GM03348 (cell line): Measurements from ENCODE around the gene GRIK2.
"Not testable (repeated sequence)": the region's sequence is repeated elsewhere in the genome, so short reads cannot be mapped to it uniquely, and the experiment has no call there.

Experiments used
- DNase-seq: peaks from one replicate; pipeline ENCODE4 v3.0.0; 2012; ENCODE audit warnings: low spot score

Gene GRIK2

GRCh38 chr6:101633081-101633480 is 239.6 kb downstream of the GRIK2 start:
- DNase-seq = no peak

DNA sequence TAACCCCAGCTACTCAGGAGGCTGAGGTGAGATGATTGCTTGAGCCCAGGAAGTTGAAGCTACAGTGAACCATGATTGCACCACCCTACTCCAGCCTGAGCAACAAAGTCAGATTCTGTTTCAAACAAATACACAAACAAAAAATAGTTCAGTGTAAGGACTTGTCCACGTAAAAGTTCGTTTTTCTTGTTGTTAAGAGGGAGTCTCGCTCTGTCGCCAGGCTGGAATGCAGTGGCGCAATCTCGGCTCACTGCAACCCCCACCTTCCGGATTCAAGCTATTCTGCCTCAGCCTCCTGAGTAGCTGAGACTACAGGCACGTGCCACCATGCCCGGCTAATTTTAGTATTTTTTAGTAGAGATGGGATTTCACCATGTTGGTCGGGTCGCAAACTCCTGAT is 245.4 kb downstream of the GRIK2 start:
- not testable (repeated sequence) for DNase-seq

DNA sequence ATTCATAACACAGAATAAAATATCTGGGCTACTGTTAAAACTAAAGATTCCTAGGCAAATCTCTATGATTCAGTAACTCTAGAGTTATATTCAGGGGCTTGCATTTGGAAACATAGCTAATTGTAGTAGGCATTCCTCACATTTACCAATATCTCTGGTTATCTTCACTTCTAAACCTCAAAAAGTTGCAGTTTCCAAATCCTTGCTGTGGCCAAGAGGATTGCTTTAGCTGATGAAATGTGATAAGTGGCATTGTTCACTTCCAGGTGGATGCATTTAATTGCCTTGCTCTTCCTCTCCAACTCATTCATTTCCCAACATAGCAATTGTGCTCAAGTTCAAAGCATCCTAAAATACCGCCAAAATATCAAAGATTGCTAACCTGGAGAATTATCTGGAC is 246.6 kb downstream of the GRIK2 start:
- DNase-seq = no peak

DNA sequence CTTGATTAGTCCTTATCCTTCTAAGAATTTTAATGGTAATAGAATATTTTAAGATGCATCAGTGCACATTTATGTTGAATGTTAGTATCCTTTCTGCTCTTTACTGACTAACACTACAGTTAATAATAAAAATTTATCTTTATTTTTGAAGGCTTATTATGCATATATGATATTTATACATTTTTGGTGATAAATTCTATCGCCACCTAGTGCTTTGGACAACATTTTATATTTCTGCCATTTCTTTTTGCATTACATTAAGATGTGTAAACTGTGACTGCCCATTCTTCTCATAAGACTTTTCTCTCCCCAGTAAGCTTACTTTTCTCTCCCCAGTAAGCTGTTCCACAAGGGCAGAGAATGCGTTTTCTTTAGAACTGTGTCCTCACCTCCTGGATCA is 252.3 kb downstream of the GRIK2 start:
- no peak for DNase-seq

DNA sequence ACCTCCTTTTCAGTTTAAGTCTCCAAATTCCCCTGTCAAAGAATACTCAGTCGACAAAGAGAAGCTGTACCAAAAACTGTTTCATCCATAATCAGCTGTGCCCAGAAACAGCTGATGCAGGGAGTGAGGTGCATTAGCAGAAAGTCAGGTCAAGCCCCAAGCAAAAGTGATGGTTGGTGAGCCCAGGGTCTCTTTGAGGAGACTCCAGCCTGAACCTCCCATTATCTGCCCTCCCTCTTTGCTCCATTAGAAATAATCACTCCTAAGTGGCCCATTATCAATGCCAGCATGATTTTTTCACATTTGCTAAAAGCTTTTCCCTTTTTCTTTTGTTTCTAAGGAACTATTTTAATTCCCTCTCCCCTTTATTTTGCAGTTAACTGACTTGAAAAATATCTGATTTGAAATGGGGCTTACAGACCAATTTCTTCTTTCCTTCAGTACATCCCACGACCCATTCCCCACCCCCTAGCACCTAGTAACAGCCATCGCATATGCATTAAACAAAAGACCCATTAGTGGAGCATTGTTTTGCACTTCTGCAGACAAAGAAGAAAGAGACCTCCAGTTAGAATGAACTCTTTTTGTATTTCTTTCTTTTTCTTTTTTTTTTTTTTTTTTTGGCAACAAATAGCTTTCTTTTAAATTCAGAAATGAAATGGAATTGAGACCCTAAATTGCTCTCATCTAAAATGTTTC is 257.0 kb downstream of the GRIK2 start:
- DNase-seq = no peak

DNA sequence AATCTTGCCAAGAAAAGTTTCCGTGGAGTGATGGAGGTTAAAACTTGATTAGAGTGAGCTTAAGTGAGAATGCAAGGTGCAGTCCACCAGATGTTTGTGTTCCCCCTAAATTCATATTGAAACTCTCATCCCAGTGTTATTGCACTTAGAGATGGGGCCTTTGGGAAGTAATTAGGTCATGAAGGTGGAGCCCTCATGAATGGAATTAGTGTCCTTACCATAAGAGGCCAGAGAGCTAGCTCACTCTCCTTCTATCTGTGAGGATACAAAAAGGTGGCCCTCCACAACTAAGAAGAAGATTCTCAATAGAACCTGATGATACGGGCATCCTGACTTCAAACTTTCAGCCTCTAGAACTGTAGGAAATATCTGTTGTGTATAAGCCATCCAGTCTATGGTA is 258.6 kb downstream of the GRIK2 start:
- DNase-seq = no peak

- no peak for DNase-seq
These were observed 261.6 kb downstream of the GRIK2 start for GRCh38 chr6:101655109-101655508.

DNA sequence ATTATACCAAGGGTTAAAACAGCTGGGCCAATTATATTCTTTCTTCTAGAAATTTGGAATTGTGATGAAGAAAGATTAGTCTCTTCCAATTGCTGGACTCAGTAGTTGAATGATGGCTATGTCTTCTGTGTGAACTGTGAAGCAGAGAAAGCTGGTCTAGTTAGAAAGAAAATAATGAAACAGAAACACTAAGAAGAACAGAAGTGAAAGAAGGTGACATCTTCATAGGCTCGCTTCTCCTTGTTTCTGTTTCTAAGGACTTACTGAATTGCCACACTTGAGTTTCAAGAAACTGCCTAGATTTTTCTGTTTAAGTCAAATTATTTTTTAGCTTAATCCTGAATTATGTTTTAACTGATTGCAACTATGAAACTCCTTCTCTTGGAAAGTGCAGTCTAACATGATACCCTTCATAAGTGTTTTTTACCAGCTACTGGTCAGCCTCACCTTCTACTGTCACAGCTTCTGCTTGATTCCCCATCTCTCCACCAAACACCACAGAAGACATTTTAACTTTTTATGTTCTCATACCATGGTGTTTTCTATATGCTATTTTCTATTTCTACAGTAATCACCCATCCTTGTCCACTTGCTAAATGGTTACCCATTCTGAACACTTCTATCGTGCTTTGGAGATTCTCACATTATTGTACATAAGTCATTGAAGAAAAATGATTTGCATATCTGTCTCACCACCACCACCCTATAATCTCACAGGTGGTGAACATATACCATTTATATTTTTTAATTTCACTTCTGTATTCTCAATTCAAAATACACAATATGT is 268.8 kb downstream of the GRIK2 start:
- DNase-seq = no peak

- DNase-seq = no peak
These were observed 269.6 kb downstream of the GRIK2 start for GRCh38 chr6:101663100-101663499.

GRCh38 chr6:101666256-101666655 is 272.7 kb downstream of the GRIK2 start:
- peak; percentile 11 for DNase-seq

DNA sequence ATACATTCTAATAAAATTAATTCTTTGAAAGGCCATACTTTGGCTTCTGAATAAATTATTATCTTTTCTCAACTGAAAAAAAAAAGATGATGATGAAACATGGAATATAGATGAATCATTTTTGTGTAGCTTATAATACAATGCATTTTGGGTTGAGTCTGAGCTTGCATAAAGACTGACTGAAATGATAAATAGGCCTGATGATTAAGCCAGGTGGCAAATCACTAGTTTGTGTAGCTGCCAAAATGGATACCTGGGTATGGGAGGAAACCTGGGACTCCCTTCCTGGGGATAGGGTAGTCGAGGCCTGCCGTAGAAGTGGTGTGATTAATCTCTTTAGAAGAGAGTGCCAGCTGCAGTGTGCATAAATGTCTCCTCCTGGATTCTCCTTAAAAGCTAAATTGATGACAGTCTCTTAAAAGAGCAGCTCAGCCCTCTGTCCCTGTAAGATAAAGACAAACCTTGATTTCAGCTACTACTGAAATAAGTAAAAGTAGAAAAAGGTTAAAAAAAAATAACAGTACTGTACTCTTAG is 275.1 kb downstream of the GRIK2 start:
- no peak for DNase-seq

DNA sequence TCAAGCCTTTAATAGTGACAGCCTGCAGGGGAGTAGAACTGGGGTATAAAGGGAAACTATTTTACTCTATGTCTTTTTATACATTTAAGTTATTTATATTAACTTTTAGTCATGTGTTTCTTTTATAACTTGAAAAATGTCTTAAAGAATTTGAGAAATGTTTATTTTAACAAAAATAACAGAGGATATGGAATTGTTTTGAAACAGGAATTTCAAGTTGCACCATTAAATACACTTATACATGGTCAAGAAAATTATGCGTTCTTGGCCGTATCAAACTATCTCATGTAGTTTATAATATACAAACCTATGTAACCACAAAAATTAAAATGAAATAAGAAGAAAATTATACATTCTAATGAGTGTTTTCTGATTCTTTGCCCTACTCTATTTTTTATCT is 282.7 kb downstream of the GRIK2 start:
- DNase-seq = no peak

DNA sequence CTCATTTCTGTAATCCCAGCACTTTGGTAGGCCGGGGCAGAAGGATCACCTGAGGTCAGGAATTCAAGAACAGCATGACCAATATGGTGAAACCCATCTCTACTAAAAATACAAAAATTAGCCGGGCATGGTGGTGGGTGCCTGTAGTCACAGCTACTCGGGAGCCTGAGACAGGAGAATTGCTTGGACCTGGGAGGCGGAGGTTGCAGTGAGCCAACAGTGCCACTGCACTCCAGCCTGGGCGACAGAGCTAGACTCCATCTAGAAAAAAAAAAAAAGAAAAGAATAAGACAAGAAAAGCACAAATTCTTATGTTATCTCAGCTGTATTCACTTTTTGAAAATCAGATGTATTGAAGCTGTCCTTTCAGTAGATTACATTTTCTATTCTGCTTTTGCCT is 289.4 kb downstream of the GRIK2 start:
- no peak for DNase-seq

- DNase-seq = no peak
These were observed 290.4 kb downstream of the GRIK2 start for GRCh38 chr6:101683884-101684283.

GRCh38 chr6:101686653-101687052 is 293.1 kb downstream of the GRIK2 start:
- DNase-seq = no peak

DNA sequence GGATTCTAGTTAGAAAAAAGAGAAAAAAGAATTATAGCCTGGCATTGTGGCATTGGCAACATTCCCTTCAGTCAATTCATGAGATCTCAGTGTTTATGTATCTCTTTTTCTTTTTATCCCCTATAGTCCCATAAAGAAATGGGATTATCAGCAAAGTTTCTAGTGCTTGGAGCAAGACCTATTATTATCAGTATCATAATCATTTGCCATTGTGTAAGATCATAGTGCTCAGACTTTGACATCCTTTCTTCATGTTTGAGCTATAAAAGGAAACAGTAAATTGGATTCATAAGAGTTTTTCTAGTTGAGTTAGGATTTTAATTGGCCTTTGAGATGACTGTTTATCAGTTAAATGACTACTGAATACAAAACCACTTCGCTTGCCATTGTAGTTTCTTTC is 295.6 kb downstream of the GRIK2 start:
- DNase-seq = no peak

DNA sequence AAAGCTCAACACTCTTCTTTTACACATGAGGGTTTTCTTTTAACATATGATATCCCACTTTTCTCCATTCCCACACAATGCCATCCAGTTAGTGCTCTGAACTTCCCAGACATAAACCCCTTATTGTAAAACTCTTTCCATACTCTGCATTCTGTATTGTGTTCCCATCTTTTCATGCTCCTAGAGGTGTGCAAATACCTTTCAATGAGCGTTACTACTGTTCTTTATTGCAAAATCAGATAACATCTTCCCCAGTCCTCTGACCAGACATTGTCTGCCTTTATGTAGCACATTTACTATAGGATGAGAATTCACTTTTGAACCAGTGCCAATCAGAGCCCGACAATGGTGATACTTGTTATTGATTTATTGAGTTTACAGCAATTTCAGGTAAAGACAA is 296.2 kb downstream of the GRIK2 start:
- no peak for DNase-seq

DNA sequence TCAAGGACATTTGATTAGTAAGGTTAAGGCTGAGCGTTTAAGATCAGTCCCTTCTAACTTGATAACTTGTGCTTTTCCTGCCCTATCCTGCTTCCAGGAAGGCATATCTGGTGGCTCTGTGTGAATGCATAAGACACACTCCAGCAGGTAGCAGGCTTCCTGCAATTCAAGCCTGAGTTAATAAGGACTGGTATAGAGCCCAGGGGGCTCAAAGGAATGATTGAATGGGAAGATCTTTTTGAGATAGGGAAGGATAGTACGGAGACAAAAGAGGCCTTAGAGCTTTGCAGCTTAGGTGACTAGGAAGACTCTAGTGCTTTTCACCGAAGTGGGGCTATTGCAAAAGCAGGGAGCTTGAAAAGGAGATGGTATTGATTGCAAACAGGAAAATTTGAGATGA is 307.1 kb downstream of the GRIK2 start:
- no peak for DNase-seq

- DNase-seq = no peak
These were observed 309.8 kb downstream of the GRIK2 start for GRCh38 chr6:101703311-101703710.

DNA sequence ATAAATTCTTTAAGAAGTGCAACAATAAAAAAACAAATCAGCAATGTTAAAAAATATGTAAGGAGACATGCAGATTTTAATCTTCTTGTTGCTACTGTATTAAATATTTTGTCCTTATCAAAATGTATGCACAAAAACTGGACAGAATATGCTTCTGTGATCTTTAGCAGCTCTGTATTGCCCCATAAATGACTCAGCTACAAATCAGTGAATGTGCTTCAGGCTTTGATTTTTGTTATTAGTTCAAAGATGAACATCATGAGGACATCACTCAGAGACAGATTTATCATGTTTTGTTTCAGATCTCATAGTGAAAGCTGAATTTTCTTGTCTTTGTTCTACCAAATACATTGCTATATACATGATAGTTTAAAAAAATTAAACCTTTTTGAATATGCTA is 312.4 kb downstream of the GRIK2 start:
- no peak for DNase-seq

DNA sequence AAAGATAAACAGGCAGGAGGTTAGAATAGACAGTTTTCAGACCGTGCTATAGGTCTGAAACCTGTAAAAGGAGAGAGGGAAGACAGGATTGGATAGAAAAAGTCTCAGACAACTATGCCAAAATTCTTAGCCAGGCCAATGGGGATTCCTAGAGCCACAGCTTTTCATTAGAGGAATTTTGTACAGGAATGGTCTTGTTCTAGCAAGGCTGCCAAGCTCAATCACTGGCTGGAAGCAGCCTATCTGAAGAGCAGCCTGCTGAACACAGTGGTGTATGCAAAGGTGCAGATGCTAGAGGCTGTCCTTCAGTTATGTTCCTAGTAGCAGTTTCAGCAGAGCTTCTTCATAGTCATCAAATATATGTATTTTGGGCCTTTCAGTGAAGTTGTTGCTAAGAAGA is 313.1 kb downstream of the GRIK2 start:
- DNase-seq = no peak

- no peak for DNase-seq
These were observed 318.0 kb downstream of the GRIK2 start for GRCh38 chr6:101711518-101711917.

GRCh38 chr6:101716387-101716786 is 322.9 kb downstream of the GRIK2 start:
- no peak for DNase-seq

GRCh38 chr6:101716810-101717209 is 323.3 kb downstream of the GRIK2 start:
- DNase-seq = no peak
